Loucy (cell line): ENCODE results near the gene SPSB4.
A peak's percentile ranks its signal among the peaks of the same experiment; 100 is the strongest.

Experiments
- H2AFZ ChIP-seq: fragments of 200-600 bp; sonication (generic); 2 replicates; pipeline ENCODE4 v1.6.0; 2016; ENCODE audit warnings: antibody characterized with exemption, mild to moderate bottlenecking, low read length, moderate library complexity
- H3F3A ChIP-seq: fragments of 200-600 bp; 2 replicates; pipeline ENCODE4 v1.6.0; 2016; ENCODE audit warnings: antibody characterized with exemption, low read depth, mild to moderate bottlenecking
- H3K27me3 ChIP-seq: fragments of 200-600 bp; sonication (generic); 2 replicates; pipeline ENCODE4 v1.6.1; 2014; ENCODE audit warnings: low read length, mild to moderate bottlenecking; ENCODE audit not compliant: insufficient read depth, poor library complexity, severe bottlenecking
- H3K36me3 ChIP-seq: fragments of 200-600 bp; sonication (generic); 2 replicates; pipeline ENCODE4 v1.6.1; 2016; ENCODE audit warnings: low read length; ENCODE audit not compliant: insufficient read depth
- H3K4me1 ChIP-seq: fragments of 200-600 bp; sonication (generic); 2 replicates; pipeline ENCODE4 v1.5.1; 2014; ENCODE audit warnings: low read length, mild to moderate bottlenecking; ENCODE audit not compliant: insufficient read depth, poor library complexity, severe bottlenecking
- H3K4me2 ChIP-seq: fragments of 200-600 bp; sonication (generic); 2 replicates; pipeline ENCODE4 v1.6.0; 2014; ENCODE audit warnings: antibody characterized with exemption, low read length, low read depth, mild to moderate bottlenecking; ENCODE audit not compliant: poor library complexity, severe bottlenecking
- H3K4me3 ChIP-seq: fragments of 200-600 bp; sonication (generic); 2 replicates; pipeline ENCODE4 v1.5.1; 2014; ENCODE audit warnings: low read length, mild to moderate bottlenecking, mixed read lengths; ENCODE audit not compliant: poor library complexity, severe bottlenecking
- H3K79me2 ChIP-seq: fragments of 200-600 bp; sonication (generic); 2 replicates; pipeline ENCODE4 v1.6.1; 2014; ENCODE audit warnings: low read length; ENCODE audit not compliant: insufficient read depth
- H3K9ac ChIP-seq: fragments of 200-600 bp; sonication (generic); 2 replicates; pipeline ENCODE4 v1.6.0; 2014; ENCODE audit warnings: mild to moderate bottlenecking, low read depth, low read length, moderate library complexity; ENCODE audit not compliant: poor library complexity, severe bottlenecking
- H3K9me2 ChIP-seq: fragments of 200-600 bp; sonication (generic); replicated peaks from 2 replicates; pipeline ENCODE4 v1.6.1; 2016; ENCODE audit warnings: low read depth, low read length, mixed read lengths
- H3K9me3 ChIP-seq: fragments of 200-600 bp; sonication (generic); 2 replicates; pipeline ENCODE4 v1.6.1; 2014; ENCODE audit warnings: mild to moderate bottlenecking, antibody characterized with exemption, low read length, low read depth; ENCODE audit not compliant: insufficient read depth
- H4K20me1 ChIP-seq: fragments of 200-600 bp; sonication (generic); 2 replicates; pipeline ENCODE4 v1.6.0; 2014; ENCODE audit warnings: antibody characterized with exemption, low read length, mild to moderate bottlenecking; ENCODE audit not compliant: insufficient read depth, poor library complexity, severe bottlenecking
- CTCF ChIP-seq: fragments of 200-600 bp; sonication (generic); conservative IDR thresholded peaks from 2 replicates; pipeline ENCODE4 v1.5.1; 2014; ENCODE audit warnings: mild to moderate bottlenecking, antibody characterized with exemption, low read length
- EZH2phosphoT487 ChIP-seq: fragments of 200-600 bp; IDR thresholded peaks from 2 replicates; pipeline ENCODE4 v1.6.1; 2018; ENCODE audit warnings: antibody characterized with exemption, mild to moderate bottlenecking, moderate library complexity, borderline replicate concordance

SPSB4 gene

GRCh38 chr3:141052201-141053069 is 1.3 kb downstream of the SPSB4 start:
- H3K9me3 ChIP-seq, result no peaks in the 10 kb centered on the region
- H3K4me3 ChIP-seq, result peak overlapping the region; percentile 93
- H3F3A ChIP-seq, result no peaks in the 10 kb centered on the region
- H3K79me2 ChIP-seq, result peaks cover 17% of the 10 kb centered on the region
- H3K36me3 ChIP-seq, result no peaks in the 10 kb centered on the region
- H3K27me3 ChIP-seq, result peaks cover 14% of the 10 kb centered on the region
- peak overlapping the region; percentile 96 for H3K4me2 ChIP-seq
- H4K20me1 ChIP-seq, result no peaks in the 10 kb centered on the region
- TF ChIP-seq EZH2phosphoT487 (no peak), CTCF (no peak)
- H3K4me1 ChIP-seq, result peaks cover 22% of the 10 kb centered on the region
- H3K9ac ChIP-seq, result peak overlapping the region; percentile 76
- H2AFZ ChIP-seq, result peak overlapping the region; percentile 100
- no peaks in the 10 kb centered on the region for H3K9me2 ChIP-seq

- Histone ChIP-seq H4K20me1 (no peaks in the 10 kb centered on the region), H3K9me2 (no peaks in the 10 kb centered on the region), H3K9me3 (no peaks in the 10 kb centered on the region), H2AFZ (no peak overlapping the region), H3F3A (no peaks in the 10 kb centered on the region), H3K4me2 (no peak overlapping the region), H3K9ac (no peak overlapping the region), H3K36me3 (no peaks in the 10 kb centered on the region), H3K79me2 (peaks cover 17% of the 10 kb centered on the region), H3K27me3 (peaks cover 14% of the 10 kb centered on the region), H3K4me1 (peaks cover 22% of the 10 kb centered on the region), H3K4me3 (no peak overlapping the region)
- no peak for TF ChIP-seq EZH2phosphoT487
- no peak for TF ChIP-seq CTCF
These were observed 4.0 kb downstream of the SPSB4 start for GRCh38 chr3:141055136-141055535.

DNA sequence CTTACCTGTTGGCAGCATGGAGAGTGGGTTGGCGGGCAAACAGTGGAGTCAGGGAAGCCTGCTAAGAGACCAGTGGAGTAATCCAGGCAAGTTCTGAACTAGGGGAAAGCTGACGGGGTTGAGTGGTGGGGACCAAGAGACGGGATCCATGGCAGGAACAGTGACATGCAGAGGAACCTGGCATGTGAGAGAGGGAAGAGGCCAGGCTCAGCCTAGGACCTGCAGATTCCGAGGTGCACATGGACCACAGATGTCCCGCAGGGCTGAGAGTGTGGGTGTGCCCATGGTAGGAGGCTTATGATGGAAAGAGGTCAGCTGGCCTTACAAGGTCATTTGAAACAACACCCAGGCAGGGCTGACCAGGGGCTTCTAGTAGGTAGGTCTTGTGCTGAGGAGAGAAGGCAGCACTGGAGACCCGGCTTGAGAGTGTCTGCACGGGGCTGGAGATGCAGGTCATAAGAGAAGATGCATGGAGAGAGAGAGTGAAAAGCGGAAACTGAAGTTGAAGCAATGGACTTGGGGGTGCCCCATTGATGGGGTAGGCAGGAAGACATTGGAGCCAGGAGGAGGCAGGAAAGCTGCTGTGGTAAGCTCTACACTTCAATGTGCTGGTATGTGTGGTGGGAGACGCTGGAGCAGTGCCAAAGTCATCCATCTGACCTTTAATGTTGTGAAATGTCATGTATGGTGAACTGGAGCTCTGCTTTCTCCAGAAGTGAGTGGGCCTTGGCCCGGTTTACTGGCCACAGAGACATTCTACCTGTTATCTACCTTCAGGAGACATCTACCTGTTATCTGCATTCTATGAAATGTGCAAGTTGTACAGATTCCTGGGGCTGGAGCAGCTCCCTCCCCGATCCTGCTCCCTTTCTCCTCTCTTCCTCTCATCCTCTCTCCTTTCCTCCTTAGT is 4.6 kb downstream of the SPSB4 start:
- Histone ChIP-seq H3K4me2 (no peak overlapping the region), H3F3A (no peaks in the 10 kb centered on the region), H3K9ac (no peak overlapping the region), H3K36me3 (no peaks in the 10 kb centered on the region), H3K9me2 (no peaks in the 10 kb centered on the region), H3K4me3 (no peak overlapping the region), H4K20me1 (no peaks in the 10 kb centered on the region), H2AFZ (no peak overlapping the region), H3K4me1 (peaks cover 17% of the 10 kb centered on the region), H3K27me3 (peaks cover 14% of the 10 kb centered on the region), H3K79me2 (peaks cover 17% of the 10 kb centered on the region), H3K9me3 (no peaks in the 10 kb centered on the region)
- no peak for TF ChIP-seq CTCF
- no peak for TF ChIP-seq EZH2phosphoT487
